Activated T-cell treated with anti-CD3 and anti-CD28 coated beads, Interleukin-2, amount 50 U/mL, for 48 hours (primary cell): ENCODE data around the gene SLC35G4.
"Not testable (repeated sequence)": the region's sequence is repeated elsewhere in the genome, so short reads cannot be mapped to it uniquely, and the experiment has no call there.

Experiments
- DNase-seq, 2 experiments: peaks; one replicate each; pipeline ENCODE4 v3.0.0-alpha.2; 2020

Gene SLC35G4

DNA sequence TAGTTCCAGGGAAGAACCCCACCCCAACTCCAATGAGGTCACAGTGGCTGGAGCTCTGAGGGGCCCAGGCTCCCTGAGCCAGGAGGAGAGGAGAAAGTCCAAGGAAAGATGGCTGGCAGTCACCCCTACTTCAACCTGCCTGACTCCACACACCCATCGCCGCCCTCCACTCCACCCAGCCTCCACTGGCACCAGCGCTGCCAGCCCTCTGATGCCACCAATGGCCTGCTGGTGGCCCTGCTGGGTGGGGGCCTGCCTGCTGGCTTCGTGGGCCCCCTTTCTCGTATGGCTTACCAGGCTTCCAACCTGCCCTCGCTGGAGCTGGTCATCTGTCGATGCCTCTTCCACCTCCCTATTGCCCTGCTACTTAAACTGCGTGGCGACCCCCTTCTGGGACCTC, at the start of gene SLC35G4:
Gene SLC35G4, plus strand, starts transcription at position 109 of the 400 bp plus-strand sequence. Its CDS starts 0 bp downstream, at position 109.
- not testable (repeated sequence) for DNase-seq

DNA sequence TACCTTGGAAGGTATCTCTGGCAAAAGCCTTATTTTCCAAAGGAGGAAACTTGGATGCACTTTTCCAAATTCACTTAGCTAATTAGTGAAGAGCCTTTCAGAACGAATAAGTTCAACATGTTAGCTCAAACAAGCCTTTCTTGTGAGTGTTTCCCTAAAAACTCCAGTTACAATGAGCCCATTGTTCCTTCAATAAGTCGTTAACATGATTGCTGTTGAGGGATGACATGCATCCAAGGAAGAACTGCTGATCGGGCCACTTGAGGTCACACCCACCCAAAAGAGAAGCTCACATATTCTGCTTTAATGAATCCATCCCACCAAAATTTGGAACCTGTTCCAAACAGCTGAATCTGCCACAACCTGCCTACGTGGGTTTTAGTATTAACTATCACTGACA, 48.1 kb upstream of the SLC35G4 start:
- no peak for DNase-seq

DNA sequence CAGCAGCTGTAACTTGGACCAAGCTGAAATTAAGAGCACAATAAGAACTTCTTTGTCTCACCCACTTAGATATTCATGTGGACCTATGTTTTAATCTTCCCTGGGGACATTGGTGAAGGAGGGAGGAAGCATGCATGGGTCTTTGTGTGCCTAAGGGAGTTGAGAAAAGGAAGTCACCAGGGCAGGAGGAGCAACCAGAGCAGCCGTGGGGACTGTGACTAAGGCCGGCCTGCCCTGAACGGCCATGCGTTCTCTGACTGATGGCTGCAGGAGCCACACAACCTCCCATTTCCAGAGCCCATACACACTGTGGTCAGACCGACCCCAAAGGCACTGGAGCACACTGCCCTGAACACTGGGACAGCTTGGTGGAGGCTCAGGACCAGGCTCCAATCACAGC, 43.7 kb upstream of the SLC35G4 start:
- no peak for DNase-seq

DNA sequence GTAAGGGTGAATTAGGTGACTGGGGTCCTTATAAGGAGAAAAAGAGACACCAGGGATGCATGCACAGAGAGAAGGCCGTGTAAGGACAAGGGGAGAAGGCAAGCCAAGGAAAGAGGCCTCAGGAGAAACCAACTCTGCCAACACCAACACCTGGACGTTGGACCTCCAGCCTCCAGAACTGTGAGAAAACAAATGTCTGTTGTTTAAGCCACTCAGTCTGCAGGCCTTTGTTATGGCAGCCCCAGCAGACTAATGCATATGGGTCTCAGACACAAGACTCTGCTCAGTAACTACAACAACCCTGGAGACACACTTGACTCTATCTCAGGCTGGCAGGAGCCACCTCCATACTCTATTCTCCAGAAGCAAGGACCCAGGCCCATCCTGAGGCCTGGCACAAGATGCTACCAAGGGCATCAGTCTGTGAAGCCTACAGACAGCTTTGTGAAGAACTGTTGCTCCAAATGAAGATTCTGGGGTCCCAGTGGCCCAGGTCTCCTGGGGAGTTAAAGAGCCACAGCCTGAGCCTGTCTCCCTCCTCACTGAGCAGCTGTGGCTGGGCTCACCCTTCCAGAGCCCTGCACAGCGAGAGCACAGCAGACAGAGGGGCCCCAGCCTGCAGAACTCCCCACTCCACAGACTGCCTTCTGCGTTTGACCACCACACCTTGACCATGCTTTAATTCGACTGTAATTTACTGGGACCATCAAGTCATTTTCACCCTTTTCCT, 43.0 kb upstream of the SLC35G4 start:
- no peak for DNase-seq

DNA sequence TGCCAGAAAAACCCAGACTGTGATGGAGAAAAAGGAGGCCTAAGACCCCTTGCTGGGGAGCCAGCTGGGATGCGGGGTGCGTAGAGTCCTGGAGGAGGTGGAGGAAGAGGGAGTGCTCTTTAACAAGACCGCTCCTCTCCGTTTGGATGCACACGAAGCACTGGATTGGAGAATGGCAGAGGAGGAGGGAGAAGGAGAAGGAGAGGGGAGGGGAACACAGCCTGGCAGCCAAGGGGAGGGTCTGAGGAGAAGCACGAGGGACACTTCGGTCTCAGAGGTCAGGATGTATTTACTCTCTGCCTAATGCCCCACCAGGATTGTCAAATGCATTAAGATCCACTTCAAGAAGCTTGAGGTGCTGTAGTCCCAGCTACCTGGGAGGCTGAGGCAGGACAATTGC, 42.0 kb upstream of the SLC35G4 start:
- DNase-seq: no peak

DNA sequence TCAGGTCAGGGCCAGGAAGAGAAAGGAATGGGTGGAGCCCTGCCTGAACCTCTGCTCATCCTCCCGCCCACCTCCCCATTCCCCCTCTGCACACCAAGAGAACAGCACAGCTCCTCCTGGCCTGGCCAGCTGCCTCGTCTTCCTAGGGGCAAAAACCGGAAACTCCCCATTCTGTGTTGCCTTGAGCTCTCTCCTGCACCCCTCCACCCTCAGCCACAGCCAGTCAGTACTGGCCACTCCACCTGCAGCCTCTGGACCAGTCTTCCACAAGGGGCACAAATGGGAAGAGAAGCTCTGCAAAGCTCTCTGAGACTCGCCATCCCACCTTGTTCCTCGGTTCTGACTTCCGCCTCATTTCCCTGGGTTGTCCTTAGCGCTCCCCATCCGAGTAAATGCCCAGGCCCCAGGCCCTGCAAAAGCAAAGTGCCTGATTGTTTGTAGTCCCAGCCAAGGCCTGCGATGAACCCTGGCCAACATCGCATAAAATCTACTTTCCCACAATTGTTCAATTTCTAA, 39.3 kb upstream of the SLC35G4 start:
- no peak for DNase-seq

DNA sequence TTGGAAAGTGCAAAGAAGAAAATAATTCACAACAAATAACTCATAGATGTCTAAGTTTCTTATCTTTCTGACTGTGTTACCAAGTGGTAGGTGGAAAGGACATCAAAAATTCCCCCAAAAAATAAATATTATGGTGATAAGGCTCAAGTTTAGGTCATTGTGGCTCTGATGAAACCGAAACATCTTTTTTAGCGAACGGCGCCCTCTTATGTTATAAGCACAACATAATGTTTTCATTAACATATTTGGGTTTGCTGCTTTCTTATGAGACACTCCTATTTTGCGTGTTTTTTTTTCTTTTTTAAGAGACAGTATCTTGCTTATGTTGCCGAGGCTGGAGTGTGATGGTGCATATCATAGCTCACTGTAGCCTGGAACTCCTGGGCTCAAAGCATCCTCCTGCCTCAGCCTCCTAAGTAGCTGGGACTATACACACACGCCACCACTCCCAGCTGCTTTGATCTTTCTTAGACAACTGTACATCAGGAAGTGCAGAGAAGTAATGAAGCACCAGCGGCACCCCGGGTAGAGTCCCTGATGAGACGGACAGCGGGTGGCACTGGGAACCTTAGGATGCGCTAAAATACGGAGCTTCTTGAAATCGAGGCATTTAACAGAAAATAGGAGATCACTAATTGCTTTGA, 38.5 kb upstream of the SLC35G4 start:
- DNase-seq: no peak

DNA sequence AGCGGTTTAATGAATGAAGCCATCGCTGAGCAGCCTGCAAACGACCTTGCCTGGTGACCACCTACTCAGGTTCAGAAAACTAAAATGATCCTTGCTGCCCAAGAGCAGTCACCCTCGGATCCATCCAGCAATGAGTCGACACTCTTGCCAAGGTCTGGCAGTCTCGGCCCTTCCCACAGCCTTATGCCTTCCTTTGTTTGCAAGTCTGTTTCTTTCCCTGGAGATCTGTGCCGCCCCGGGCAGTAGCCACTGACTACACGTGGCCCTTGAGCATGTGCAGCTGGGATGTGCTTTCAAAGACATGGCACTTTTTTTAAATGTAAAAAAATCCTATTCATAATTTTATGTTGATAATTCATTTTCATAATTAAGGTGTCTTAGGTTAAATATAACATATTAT, 37.2 kb upstream of the SLC35G4 start:
- no peak for DNase-seq

DNA sequence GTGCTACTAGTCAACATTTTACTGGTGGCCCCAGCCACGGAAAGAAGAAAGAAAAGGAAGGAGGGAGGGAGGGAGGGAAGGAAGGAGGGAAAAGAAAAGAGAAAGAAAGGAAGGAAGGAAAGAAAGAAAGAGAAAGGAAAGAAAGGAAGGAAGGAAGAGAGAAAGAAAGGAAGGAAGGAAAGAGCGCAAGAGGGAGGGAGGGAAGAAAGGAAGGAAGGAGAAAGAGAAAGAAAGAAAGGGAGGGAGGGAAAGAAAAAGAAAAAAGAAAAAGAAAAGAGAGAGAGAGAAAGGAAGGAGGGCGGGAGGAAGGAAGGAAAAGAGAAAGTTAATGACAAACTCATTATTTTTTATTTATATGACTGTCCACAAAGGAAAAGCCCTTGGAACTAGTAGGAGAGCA, 34.9 kb upstream of the SLC35G4 start:
- DNase-seq: no peak

DNA sequence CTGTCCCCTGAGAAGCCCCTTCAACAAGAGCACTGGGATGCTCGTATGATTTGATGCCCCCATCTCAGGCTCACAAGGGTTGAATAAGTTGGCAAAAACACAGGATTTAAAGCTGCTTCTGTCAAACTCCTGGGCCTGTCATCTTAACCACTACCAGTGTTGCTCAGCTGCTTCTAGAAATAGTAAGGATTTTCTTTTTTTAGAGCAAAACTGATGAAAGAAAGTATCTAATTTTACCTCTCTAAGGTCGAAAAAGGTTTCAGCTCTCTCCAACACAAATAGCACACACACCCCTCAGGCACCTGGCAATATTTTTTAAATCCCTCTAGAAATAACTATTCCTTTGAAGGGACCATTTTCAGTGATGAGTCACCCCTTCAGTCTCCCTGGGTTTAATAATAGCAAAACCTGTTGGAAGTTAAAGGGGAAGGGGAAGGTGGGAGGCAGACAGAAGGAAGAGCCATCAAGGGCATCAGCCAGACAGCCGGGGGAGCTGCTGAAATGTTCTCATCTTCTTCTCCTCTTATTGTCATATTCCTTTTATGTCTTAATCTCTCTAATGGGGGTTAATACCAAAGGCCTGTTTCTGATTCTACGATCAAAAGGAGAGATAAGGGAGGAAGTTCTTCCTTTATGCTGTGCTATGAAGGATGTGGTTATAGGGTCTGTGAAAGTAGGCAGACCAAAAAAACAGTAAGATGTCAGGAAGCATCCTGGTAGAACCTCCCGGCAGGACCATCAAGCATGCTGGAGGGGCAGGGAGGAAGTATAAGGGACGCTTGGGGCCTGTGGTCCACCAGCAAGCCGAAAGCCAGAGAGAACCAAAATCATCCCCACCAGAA, 31.9 kb upstream of the SLC35G4 start:
- DNase-seq: no peak

DNA sequence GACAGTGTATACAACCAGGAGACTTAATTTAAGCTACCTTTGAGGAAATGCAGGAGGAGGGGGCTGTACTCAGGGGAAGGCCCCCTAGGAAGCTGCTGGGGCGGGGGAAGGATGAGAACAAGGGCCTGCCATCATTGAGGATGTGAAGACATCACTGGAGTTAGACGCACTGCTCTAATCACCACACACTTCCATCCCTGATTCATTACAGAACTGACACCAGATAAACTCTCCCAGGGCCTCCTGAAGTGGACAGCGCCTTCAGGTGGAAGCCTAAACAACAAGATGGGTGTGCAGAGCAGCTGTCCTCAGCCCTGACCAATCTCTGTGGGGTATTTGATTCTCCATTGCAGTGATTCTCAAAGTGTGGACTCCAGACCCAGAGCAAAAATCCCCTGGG, 30.6 kb upstream of the SLC35G4 start:
- no peak for DNase-seq

DNA sequence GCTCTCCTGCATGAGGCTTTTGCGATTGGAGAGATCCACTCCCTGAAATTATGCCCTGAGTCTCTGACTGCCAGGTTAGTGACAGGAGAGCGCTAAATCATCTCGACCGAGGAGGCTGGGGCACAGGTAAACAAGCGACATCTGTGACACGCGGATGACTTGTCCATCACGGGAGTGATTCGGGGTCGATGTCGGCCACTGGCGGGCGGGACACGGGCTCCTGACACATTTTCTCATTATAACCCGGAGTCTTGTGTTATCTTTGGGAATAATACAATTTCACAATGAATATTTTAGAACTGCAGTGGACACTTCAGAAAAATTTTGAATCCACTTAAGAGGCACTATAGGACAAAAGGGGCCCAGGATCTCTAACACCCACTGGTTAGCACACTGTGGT, 29.5 kb upstream of the SLC35G4 start:
- no peak for DNase-seq

DNA sequence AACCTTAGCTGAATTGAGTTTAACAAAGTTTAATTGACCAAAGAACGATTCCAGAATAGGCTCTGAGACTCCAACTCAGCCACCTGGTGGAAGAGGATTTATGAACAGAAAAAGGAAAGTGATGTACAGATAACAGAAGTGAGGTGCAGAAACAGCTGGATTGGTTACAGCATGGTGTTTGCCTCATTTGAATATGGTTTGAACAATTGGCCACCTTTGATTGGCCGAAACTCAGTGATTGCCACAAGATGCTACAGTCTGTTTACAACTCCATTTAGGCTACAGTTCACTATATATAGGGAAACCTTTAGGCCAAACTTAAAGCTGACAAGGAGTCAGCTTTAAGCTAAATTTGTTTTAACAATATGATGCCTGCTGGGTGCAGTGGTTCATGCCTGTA, 28.1 kb upstream of the SLC35G4 start:
- DNase-seq: no peak

DNA sequence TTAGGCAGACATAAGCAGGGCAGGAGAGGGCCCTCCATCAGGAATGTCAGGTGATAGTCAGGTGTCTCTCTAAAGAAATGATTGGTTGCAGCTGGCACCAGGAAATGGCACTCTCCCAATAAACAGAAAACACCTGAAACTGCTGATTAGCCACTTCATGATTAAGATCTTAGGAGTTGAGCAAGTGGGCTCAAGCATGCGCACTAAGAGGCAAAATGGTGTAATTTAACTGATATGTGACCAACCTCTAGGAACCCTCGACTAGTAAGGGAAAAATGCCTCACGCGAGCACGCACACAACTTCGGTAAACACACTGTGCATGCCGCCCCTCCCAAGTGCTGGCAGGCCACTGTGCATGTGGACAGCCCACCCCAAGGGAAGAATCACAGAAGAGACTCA, 23.8 kb upstream of the SLC35G4 start:
- DNase-seq: no peak

DNA sequence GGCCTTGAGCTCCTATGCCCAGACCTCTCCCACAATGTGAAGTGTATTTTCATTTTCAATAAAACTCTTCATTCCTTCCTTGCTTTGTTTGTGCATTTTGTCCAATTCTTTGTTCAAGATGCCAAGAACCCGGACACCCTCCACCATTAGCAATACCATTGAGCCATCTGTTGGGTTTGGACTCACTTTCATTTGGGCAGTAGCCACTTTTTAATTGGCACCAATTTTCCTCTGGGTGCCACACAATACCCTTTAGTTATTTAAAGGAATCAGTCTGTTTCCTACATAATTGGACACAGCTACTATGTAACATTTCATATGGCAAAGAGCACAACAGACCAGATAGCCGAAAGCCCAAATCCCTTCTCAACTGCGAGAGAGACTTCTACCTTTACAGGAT, 22.5 kb upstream of the SLC35G4 start:
- DNase-seq: no peak

DNA sequence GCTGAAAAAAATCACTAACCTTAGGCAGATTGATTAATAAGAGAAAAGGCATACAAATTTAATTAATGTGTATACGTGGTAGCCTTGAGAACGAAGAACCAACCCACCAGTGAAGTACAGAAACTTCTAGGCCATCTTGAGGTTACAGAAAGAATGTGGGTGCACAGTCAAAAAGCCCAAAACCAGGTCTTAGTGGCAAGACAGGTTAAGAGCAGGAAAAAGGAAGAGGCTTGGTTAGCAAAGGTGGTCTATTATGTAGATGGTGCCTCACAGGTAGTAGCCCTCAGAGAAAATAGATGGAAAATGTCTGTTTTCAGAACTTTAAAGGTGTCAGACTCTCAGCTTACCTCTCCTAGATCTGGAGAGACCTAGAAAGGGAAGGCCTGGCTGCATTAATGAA, 22.0 kb upstream of the SLC35G4 start:
- DNase-seq: no peak

DNA sequence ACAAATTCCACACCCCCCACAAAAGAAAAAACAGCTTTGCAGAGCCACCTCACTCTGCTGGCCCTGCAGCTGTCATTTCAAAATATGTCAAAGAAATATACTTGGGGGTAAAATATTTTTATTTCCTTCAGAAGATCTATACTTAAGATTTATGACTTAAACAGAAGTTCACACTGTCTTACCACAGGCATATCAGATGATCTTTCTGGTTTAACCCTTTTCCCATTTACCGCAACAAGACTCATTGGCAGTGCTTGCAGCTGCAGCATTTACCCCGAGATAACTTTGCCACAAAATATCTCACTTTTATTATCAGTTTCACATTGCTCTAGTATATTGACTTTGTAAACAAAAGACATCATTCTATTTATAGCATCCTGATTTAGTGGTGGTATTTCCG, 21.6 kb upstream of the SLC35G4 start:
- DNase-seq: no peak

DNA sequence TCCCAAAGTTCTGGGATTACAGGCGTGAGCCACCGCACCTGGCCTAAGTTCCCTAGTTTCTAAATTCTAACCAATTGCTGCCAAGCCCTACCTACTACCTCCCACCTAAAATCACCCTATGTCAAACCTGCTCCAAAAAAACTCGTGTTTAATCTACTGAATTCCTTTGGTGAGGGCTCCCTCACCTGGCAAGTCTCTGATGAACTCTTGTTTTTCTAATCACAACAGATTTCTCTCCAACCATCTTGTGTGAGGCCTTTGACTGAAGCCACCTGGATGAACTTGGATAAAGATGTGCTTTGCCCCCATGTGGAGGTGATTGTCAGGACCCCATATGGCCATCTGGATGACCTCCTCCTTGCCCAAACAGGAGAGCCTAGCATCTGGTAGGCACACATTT, 17.4 kb upstream of the SLC35G4 start:
- no peak for DNase-seq

DNA sequence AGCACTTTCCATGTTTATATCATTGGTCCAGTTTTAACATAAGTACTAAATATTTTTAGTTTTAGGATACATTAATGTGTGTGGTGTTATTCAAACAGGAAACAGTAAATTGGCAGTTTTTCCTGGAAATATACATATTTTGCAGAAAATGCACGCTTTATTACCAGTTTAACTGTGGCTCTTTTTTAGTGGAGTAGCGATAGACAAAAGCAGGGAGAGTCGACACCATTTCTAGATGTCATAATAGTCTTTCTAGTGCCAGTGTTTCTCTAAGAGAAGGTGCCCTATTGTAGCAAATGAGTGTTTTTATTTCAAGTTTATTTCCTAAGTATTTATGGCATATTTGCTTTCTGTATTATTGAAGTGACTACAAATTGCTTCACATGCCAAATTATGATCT, 9.1 kb upstream of the SLC35G4 start:
- DNase-seq: no peak

DNA sequence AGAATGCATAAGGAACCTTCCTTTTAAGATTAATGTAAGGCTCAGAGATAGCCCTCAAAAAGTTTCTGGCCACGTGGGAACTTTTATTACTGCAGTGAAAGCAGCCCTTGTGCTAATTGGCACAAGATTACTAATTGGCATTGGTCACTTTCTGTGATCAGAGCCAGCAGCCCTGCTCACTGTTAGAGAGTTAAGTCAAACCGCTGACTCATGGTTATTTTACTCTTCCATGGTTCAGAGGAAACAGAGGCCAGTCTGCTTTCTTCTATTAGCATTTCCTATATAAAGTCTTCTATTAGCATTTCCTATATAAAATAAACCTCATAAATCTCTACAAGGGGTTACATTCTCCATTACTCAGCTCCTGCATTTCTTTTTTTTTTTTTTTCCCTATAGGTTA, 1.5 kb upstream of the SLC35G4 start:
- DNase-seq: no peak

DNA sequence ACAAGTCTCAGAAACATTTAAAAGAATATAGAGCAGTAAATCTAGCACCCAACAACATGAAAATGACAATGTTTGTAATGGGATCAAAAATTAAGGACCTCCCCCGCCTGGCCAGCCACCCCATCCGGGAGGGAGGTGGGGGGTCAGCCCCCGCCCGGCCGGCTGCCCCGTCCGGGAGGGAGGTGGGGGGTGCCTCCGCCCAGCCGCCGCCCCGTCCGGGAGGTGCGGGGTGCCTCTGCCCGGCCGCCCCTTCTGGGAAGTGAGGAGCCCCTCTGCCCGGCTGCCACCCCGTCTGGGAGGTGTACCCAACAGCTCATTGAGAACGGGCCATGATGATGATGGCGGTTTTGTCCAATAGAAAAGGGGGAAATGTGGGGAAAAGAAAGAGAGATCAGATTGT, 778 bp upstream of the SLC35G4 start:
- DNase-seq: not testable (repeated sequence)

DNA sequence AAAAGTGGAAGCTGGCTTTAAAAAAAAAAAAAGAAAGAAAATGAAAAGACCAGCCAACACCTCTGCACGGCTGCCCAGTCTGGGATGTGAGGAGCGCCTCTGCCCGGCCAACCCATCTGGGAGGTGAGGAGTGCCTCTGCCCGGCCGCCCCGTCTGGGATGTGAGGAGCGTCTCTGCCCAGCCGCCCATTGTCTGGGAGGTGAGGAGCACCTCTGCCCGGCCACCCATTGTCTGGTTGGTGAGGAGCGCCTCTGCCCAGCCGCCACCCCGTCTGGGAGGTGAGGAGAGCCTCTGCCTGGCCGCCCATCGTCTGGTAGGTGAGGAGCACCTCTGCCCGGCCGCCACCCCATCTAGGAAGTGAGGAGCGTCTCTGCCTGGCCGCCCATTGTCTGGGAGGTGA, 3.7 kb downstream of the SLC35G4 start:
- DNase-seq: not testable (repeated sequence)

DNA sequence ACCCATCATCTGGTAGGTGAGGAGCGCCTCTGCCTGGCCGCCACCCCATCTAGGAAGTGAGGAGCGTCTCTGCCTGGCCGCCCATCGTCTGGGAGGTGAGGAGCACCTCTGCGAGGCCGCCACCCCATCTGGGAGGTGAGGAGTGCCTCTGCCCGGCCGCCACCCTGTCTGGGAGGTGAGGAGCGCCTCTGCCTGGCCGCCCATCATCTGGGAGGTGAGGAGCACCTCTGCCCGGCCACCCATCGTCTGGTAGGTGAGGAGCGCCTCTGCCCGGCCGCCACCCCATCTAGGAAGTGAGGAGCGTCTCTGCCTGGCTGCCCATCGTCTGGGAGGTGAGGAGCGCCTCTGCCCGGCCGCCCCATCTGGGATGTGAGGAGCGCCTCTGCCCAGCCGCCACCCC, 4.2 kb downstream of the SLC35G4 start:
- not testable (repeated sequence) for DNase-seq

DNA sequence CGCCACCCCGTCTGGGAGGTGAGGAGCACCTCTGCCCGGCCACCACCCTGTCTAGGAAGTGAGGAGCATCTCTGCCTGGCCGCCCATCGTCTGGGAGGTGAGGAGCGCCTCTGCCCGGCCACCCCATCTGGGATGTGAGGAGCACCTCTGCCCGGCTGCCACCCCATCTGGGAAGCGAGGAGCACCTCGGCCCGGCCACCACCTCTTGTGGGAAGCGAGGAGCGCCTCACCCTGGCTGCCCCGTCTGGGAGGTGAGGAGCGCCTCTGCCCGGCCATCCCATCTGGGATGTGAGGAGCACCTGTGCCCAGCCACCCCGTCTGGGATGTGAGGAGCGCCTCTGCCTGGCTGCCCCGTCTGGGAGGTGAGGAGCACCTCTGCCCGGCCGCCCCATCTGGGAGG, 4.6 kb downstream of the SLC35G4 start:
- not testable (repeated sequence) for DNase-seq
